Amniotic stem cell (primary cell): ENCODE results near the gene CC2D2A.

Experiments used
- DNase-seq: peaks from one replicate; lab custom pipeline; 2025; lab: John Stamatoyannopoulos, UW

Gene CC2D2A

GRCh38 chr4:15648600-15648999 is 178.9 kb downstream of the CC2D2A start:
- DNase-seq = no peak

GRCh38 chr4:15649914-15650545 is 180.3 kb downstream of the CC2D2A start:
- DNase-seq = no peak
